ENCODE measurements around the gene BPIFB6.

BPIFB6 gene

GRCh38 chr20:33092361-33092760 is 60.9 kb downstream of the BPIFB6 start:
- DNase-seq = no peak

DNA sequence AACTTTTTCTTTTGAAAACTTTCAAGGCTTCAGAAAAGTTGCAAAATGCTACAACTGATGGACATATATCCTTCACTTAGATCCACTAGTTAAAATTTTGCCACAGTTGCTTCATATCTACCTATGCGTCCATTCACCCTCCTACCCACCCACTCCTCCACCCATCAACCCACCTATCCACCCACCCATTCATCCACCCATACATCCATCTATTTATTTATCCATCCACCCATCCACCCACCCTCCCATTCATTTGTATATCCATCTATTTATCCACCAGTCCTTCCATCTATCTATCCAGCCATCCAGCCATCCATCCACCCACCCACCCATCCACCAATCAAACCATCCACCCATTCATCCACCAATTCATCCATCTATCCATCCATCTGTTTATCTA is 61.6 kb downstream of the BPIFB6 start:
- no peak for DNase-seq

GRCh38 chr20:33093582-33093981 is 62.1 kb downstream of the BPIFB6 start:
- DNase-seq = no peak

Data from AML-193 (cell line).